KG1 (cell line): ENCODE results near the gene ABLIM1.
A peak's percentile ranks its signal among the peaks of the same experiment; 100 is the strongest.

ENCODE experiments used
- DNase-seq: peaks from one replicate; lab custom pipeline; 2025; lab: John Stamatoyannopoulos, UW

The ABLIM1 gene

GRCh38 chr10:114517368-114518250 lies 140.5 kb downstream of the ABLIM1 start:
- no peak for DNase-seq

DNA sequence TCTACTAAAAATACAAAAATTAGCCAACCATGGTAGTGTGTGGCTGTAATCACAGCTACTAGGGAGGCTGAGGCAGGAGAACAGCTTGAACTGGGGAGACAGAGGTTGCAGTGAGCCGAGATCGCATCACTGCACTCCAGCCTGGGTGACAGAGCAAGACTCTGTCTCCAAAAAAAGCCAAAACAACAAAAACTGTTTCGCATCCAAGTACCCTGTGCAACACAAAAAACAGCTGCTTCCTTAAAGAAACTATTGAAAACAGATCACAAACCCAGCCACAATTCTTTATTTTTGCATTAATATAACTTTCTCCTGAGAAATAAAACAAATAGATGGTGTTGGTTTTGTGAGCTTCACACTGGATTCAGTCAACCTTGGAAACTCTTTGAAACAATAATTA lies 141.7 kb downstream of the ABLIM1 start:
- no peak for DNase-seq

DNA sequence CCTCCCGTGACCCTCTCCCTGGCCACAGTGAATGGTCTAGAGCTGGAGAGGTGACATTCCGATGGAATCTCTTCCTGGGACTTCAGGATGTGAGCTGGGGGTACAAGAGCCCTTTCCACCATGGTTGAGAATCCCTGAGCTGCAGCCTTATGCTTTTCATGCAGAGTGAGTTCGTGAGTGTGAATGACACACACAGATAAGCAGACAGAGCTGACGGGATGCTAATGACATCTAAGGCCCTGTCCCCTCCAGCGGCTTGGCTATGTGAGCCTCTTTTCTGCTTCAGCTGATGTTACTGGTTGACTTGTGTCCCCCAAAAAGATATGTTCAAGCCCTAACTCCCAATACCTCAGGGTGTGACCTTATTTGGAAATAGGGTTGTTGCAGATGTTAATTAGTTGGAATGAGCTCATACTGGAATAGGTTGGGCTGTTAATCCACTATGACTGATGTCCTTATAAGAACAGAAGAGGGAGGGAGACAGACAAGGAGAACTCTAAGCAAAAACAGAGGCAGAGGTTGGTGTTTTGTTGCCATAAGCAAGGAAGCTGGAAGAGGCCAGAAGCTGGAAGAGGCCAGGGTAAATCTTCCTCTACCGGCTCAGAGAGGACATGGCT lies 142.7 kb downstream of the ABLIM1 start:
- DNase-seq: no peak

DNA sequence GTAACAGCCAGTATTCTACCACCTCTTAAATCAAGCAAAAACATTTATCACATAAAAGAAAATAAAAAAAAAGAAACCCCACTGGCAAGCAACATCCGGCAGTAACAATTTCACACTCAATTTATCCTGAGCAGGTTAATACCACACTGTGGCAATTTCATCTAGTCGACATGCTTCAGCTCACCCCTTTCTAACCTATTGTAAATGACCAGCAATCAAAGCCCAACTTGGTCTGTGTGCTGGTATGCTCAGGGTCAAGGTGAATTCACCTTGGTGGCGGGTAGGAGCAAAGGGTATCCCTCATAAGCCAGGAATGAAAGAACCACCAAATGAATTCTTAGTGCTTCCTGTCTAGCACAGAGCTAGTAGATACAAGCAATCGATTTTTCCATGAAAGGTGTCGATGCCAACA lies 144.7 kb downstream of the ABLIM1 start:
- no peak for DNase-seq

GRCh38 chr10:114511881-114512280 lies 146.2 kb downstream of the ABLIM1 start:
- no peak for DNase-seq

DNA sequence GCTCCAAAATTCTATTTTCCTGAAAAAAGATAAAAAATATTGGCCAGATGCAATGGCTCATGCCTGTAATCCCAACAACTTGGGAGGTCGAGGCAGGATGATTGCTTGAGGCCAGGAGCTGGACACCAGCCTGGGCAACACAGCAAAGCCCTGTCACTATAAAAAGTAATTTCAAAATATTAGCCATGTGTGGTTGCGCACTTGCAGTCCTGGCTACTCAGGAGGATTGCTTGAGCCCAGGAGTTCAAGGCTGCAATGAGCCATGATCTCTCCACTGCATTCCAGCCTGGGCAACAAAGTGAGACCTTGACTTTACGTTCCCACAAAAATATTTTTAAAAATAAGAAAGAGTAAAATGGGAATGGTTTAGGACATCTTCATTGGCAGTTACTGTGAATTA lies 149.7 kb downstream of the ABLIM1 start:
- no peak for DNase-seq

DNA sequence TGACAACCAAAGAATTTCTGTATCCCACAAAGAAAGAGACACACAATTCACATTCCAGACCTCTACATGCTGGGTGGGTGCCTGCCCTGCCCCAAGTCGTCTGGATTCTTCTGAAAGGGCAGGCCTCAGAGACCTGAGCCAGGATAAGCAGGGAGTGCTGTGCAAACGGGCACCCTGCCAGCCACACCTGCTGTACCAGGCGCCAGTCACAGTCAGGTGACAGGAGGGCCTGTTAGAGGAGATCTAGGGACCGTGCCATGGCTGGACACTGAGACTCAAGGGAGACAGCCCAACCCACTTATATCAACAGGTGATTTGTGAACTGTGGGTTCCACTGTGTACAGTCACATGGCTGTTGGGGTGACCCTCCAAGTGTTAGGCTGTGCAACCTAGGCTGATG lies 150.6 kb downstream of the ABLIM1 start:
- no peak for DNase-seq

DNA sequence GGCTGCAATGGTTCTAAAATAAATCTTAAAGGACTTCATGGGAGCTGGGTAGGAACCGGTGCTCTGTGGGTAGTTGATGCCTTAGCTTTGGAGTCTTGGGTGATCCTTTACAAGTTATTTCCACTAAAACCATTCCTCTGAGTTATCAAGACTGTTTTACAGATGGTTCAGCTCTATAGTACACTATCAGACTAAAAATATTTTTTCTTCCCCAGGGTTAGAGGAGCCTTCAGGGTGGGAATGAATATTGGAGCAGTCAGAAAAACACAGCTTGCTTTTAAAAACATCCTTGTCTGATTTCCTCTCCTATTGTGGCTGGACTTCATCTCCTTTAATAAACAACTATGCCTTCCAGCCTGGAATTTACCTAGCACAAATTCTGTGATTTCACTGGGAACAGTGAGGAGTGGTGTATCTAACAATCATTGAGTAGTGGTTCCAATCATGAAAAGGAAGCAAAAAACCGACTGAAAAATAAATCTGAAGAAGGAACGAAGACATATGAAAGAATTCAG lies 151.1 kb downstream of the ABLIM1 start:
- no peak for DNase-seq

GRCh38 chr10:114504769-114505579 lies 153.1 kb downstream of the ABLIM1 start:
- no peak for DNase-seq

DNA sequence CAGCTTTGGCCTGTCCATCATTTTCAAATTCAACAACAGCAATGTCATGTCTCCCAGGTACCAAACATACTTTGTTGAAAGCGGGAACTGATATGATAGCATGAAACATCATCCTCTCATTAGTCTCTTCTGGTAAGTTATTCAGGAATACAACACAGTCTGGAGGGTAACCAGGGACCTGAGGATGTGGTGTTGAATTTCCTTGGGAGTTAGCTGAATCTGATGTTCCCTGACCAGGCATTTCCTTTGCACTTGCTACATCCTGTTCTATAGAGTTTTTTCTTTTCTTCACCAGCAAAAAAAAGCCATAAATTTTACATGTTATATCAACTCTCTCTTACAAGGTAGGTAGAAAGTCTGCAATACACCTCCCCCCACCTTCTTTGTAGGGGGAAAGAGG lies 156.0 kb downstream of the ABLIM1 start:
- no peak for DNase-seq

- no peak for DNase-seq
Measured at GRCh38 chr10:114501650-114502049, 156.4 kb downstream of the ABLIM1 start.

GRCh38 chr10:114500643-114501042 lies 157.4 kb downstream of the ABLIM1 start:
- DNase-seq: no peak

- DNase-seq: no peak
Measured at GRCh38 chr10:114499630-114500190, 158.4 kb downstream of the ABLIM1 start.

- no peak for DNase-seq
Measured at GRCh38 chr10:114499116-114499515, 159.0 kb downstream of the ABLIM1 start.

GRCh38 chr10:114498413-114499111 lies 159.5 kb downstream of the ABLIM1 start:
- peak; percentile 36 for DNase-seq

DNA sequence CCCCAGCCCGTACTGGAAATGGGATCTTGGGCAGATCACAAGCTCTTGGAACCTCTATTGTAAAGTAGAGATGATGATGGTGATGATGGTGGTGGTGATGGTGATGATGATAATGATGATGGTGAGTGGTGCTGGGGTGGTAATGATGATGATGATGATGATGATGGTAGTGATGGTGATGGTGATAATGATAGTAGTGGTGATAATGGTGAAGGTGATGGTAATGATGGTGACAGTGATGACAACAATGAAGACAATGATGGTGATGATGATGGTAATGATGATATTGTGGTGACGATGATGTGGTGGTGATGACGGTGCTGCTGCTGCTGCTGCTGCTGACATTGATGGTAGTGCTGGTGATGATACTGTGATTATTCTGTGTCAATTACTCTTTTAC lies 162.8 kb downstream of the ABLIM1 start:
- DNase-seq: no peak

- DNase-seq: no peak
Measured at GRCh38 chr10:114492351-114493037, 165.6 kb downstream of the ABLIM1 start.

GRCh38 chr10:114491933-114492332 lies 166.1 kb downstream of the ABLIM1 start:
- no peak for DNase-seq

GRCh38 chr10:114491419-114491818 lies 166.7 kb downstream of the ABLIM1 start:
- no peak for DNase-seq

- DNase-seq: no peak
Measured at GRCh38 chr10:114489521-114490310, 168.4 kb downstream of the ABLIM1 start.
